Dedifferentiated amniotic fluid mesenchymal stem cell (primary cell): Measurements from ENCODE around the gene SEMA5A.

ENCODE experiments used
- DNase-seq: peaks from one replicate; pipeline ENCODE4 v3.0.0-alpha.2; 2016; ENCODE audit errors: extremely low spot score

The SEMA5A gene

GRCh38 chr5:9398227-9398626 is 147.6 kb downstream of the SEMA5A start:
- DNase-seq, result no peak

GRCh38 chr5:9396285-9396770 is 149.5 kb downstream of the SEMA5A start:
- DNase-seq, result no peak

GRCh38 chr5:9395706-9396105 is 150.2 kb downstream of the SEMA5A start:
- no peak for DNase-seq

- no peak for DNase-seq
These were observed 151.7 kb downstream of the SEMA5A start for GRCh38 chr5:9394221-9394620.

GRCh38 chr5:9392625-9393024 is 153.2 kb downstream of the SEMA5A start:
- no peak for DNase-seq

- no peak for DNase-seq
These were observed 154.8 kb downstream of the SEMA5A start for GRCh38 chr5:9391080-9391479.

- no peak for DNase-seq
These were observed 155.8 kb downstream of the SEMA5A start for GRCh38 chr5:9390113-9390512.

- no peak for DNase-seq
These were observed 156.8 kb downstream of the SEMA5A start for GRCh38 chr5:9388941-9389674.

- DNase-seq, result no peak
These were observed 158.0 kb downstream of the SEMA5A start for GRCh38 chr5:9387879-9388278.

- no peak for DNase-seq
These were observed 158.9 kb downstream of the SEMA5A start for GRCh38 chr5:9386945-9387344.

GRCh38 chr5:9382522-9382921 is 163.4 kb downstream of the SEMA5A start:
- DNase-seq, result no peak

GRCh38 chr5:9381464-9381863 is 164.4 kb downstream of the SEMA5A start:
- DNase-seq, result no peak

- no peak for DNase-seq
These were observed 165.8 kb downstream of the SEMA5A start for GRCh38 chr5:9380109-9380508.

- DNase-seq, result no peak
These were observed 169.3 kb downstream of the SEMA5A start for GRCh38 chr5:9376363-9377117.

- no peak for DNase-seq
These were observed 170.1 kb downstream of the SEMA5A start for GRCh38 chr5:9375756-9376155.

- DNase-seq, result no peak
These were observed 171.8 kb downstream of the SEMA5A start for GRCh38 chr5:9374025-9374424.

- DNase-seq, result no peak
These were observed 172.3 kb downstream of the SEMA5A start for GRCh38 chr5:9373571-9373970.

- no peak for DNase-seq
These were observed 175.6 kb downstream of the SEMA5A start for GRCh38 chr5:9370256-9370655.

- no peak for DNase-seq
These were observed 180.4 kb downstream of the SEMA5A start for GRCh38 chr5:9365512-9365911.

GRCh38 chr5:9363449-9363848 is 182.4 kb downstream of the SEMA5A start:
- DNase-seq, result no peak

- no peak for DNase-seq
These were observed 182.8 kb downstream of the SEMA5A start for GRCh38 chr5:9363026-9363425.

- DNase-seq, result no peak
These were observed 183.3 kb downstream of the SEMA5A start for GRCh38 chr5:9362600-9362999.

GRCh38 chr5:9361835-9362234 is 184.0 kb downstream of the SEMA5A start:
- DNase-seq, result no peak
